CD4-positive, alpha-beta T cell (primary cell): ENCODE results near the gene ZNF614. TPM values are rescaled to one million over a fixed set of nuclear protein-coding genes. Genes with fewer than 3 reads are reported as not detected.

Experiments
- ATAC-seq: fragments of 200-7000 bp; cut with Tn5 transposase; one replicate; pipeline ENCODE4 v1.10.0; 2022; ENCODE audit warnings: mild to moderate bottlenecking; ENCODE audit not compliant: poor library complexity
- CTCF ChIA-PET: fragments of 350-600 bp; sonication (Branson Sonifier 250); formaldehyde crosslinking; loops from one replicate; lab custom pipeline; 2021; ENCODE audit warnings: antibody characterized with exemption, inconsistent platforms; lab: Charles Lee
- POLR2A ChIA-PET: fragments of 350-600 bp; sonication (Branson Sonifier 250); formaldehyde crosslinking; loops from one replicate; lab custom pipeline; 2021; ENCODE audit warnings: antibody characterized with exemption, inconsistent platforms; lab: Charles Lee
- DNase-seq, 14 experiments: peaks; one replicate each; pipeline ENCODE4 v3.0.0-alpha.2; 2013 to 2020; ENCODE audit warnings: mixed read lengths in 2 of 14
- H3K27ac ChIP-seq, 2 donors: one replicate each; pipeline versions ENCODE4 v1.5.1 to v1.7.0; 2013; ENCODE audit warnings: low read length in 2 of 2, low read depth in 1 of 2, mild to moderate bottlenecking in 1 of 2
- H3K27me3 ChIP-seq, 2 experiments: 1 replicate in 1 of 2; 2 replicates in 1 of 2; pipeline versions ENCODE4 v1.6.1 to v1.7.0; 2013; ENCODE audit warnings: low read length in 2 of 2, control low read depth in 1 of 2, mild to moderate bottlenecking in 1 of 2, moderate library complexity in 1 of 2; ENCODE audit not compliant: insufficient read depth in 2 of 2, control insufficient read depth in 1 of 2
- H3K36me3 ChIP-seq: one replicate; pipeline ENCODE4 v1.6.1; 2013; ENCODE audit warnings: low read length, control low read depth; ENCODE audit not compliant: insufficient read depth
- H3K4me1 ChIP-seq: one replicate; pipeline ENCODE4 v1.6.1; 2013; ENCODE audit warnings: low read length, control low read depth; ENCODE audit not compliant: insufficient read depth
- H3K4me3 ChIP-seq: one replicate; pipeline ENCODE4 v1.5.1; 2013; ENCODE audit warnings: mild to moderate bottlenecking, low read length, moderate library complexity
- H3K9me3 ChIP-seq, 2 experiments: 1 replicate in 1 of 2; 2 replicates in 1 of 2; pipeline versions ENCODE4 v1.6.1 to v1.7.0; 2013; ENCODE audit warnings: low read length in 2 of 2, mild to moderate bottlenecking in 2 of 2, control low read depth in 1 of 2, moderate library complexity in 1 of 2; ENCODE audit not compliant: control insufficient read depth in 1 of 2, insufficient read depth in 1 of 2
- H3K27ac Mint-ChIP-seq: one replicate; pipeline ENCODE4 v1.8.0; 2020; ENCODE audit warnings: mixed read lengths
- H3K27me3 Mint-ChIP-seq: one replicate; pipeline ENCODE4 v1.8.0; 2021; ENCODE audit warnings: mixed read lengths
- H3K36me3 Mint-ChIP-seq: one replicate; pipeline ENCODE4 v1.8.0; 2021; ENCODE audit warnings: low read depth, mixed read lengths
- H3K4me1 Mint-ChIP-seq: one replicate; pipeline ENCODE4 v1.8.0; 2021; ENCODE audit warnings: low read depth, mixed read lengths
- H3K4me3 Mint-ChIP-seq: one replicate; pipeline ENCODE4 v1.8.0; 2020; ENCODE audit warnings: mild to moderate bottlenecking, mixed read lengths
- H3K9me3 Mint-ChIP-seq: one replicate; pipeline ENCODE4 v1.8.0; 2020; ENCODE audit warnings: mixed read lengths
- intact Hi-C, 2 experiments: fragments of 100-400 bp; cut with DNase I in 1 of 2; cut with micrococcal nuclease in 1 of 2; formaldehyde crosslinking; loops; one replicate each; pipeline versions ENCODE4 v1.15.1 to v1.9.0; 2023 to 2025; cut with DNase I, micrococcal nuclease
- total RNA-seq, 174 experiments: library from RNA in 2 of 174; stranded (reverse) in 2 of 174; gene quantifications; one replicate each; pipeline ENCODE4 v1.2.3 and lab custom pipeline; 2021 to 2026
- TF ChIP-seq, protein P1 (sequence below): fragments of 200-600 bp; IDR thresholded peaks from one replicate; pipeline ENCODE4 v1.8.0; 2022; ENCODE audit warnings: antibody characterized with exemption, mild to moderate bottlenecking

Gene ZNF614
- total RNA-seq, 2 experiments from 2014 or later = 9.7 to 10.5 TPM

DNA sequence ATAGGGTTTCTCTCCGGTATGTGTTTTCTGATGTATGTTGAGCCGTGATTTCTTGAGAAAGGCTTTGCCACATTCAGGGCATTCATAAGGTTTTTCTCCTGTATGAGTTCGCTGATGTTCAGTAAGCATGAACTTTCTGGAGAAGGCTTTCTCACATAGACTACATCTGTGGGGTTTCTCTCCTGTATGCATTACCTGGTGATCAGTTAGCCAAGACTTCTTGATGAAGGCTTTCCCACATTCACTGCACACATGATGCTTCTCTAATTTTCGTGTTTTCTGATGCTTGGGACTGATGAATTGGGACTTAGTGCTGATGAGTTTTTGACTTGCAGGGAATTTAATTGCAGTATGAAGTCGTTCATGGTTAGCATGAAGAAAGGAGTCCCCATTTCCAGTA lies 62.6 kb downstream of the ZNF614 start:
- peaks cover 33% of the 10 kb centered on the region for H3K9me3 Mint-ChIP-seq
- ATAC-seq = no peak
- TF ChIP-seq, protein P1, sequence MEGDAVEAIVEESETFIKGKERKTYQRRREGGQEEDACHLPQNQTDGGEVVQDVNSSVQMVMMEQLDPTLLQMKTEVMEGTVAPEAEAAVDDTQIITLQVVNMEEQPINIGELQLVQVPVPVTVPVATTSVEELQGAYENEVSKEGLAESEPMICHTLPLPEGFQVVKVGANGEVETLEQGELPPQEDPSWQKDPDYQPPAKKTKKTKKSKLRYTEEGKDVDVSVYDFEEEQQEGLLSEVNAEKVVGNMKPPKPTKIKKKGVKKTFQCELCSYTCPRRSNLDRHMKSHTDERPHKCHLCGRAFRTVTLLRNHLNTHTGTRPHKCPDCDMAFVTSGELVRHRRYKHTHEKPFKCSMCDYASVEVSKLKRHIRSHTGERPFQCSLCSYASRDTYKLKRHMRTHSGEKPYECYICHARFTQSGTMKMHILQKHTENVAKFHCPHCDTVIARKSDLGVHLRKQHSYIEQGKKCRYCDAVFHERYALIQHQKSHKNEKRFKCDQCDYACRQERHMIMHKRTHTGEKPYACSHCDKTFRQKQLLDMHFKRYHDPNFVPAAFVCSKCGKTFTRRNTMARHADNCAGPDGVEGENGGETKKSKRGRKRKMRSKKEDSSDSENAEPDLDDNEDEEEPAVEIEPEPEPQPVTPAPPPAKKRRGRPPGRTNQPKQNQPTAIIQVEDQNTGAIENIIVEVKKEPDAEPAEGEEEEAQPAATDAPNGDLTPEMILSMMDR = no peak
- no peak for DNase-seq
- H3K36me3 Mint-ChIP-seq = peaks cover 95% of the 10 kb centered on the region
- H3K27ac Mint-ChIP-seq = no peak overlapping the region
- Histone ChIP-seq H3K27ac (no peak overlapping the region), H3K27me3 (no peaks in the 10 kb centered on the region), H3K4me3 (no peak overlapping the region), H3K36me3 (peaks cover 57% of the 10 kb centered on the region), H3K4me1 (no peaks in the 10 kb centered on the region), H3K9me3 (peaks cover 46 to 99% of the 10 kb centered on the region in 2 experiments)
- CTCF ChIA-PET = no interaction called here
- no peaks in the 10 kb centered on the region for H3K27me3 Mint-ChIP-seq
- no peak overlapping the region for H3K4me3 Mint-ChIP-seq
- no peaks in the 10 kb centered on the region for H3K4me1 Mint-ChIP-seq
- intact Hi-C loops = no loop called here
- POLR2A ChIA-PET = no interaction called here

Other genes starting within 250 kb of the ZNF614 start
- not detected for gene FPR3, start 233.2 kb downstream of the ZNF614 start, total RNA-seq
- gene ZNF577, start 140.4 kb downstream of the ZNF614 start, total RNA-seq = 10 to 100 TPM in 1 of 2 experiments, 1 to 10 TPM in 1; 8.0 to 10.3 TPM
- 10 to 100 TPM; 13.0 to 13.2 TPM for gene ZNF649, start 123.4 kb downstream of the ZNF614 start, total RNA-seq
- 1 to 10 TPM in 1 of 2 experiments, under 1 TPM in 1; 0.67 to 1.3 TPM for gene ZNF613, start 100.9 kb downstream of the ZNF614 start, total RNA-seq
- gene ZNF350, start 41.5 kb downstream of the ZNF614 start, total RNA-seq = 10 to 100 TPM; 37.6 to 39.2 TPM
- 1 to 10 TPM; 8.9 to 9.2 TPM for gene ZNF615, start 20.2 kb downstream of the ZNF614 start, total RNA-seq
- 10 to 100 TPM; 16.3 to 19.2 TPM for gene ZNF432, start 20.5 kb upstream of the ZNF614 start, total RNA-seq
- 10 to 100 TPM; 20.0 TPM for gene ZNF841, start 67.4 kb upstream of the ZNF614 start, total RNA-seq
- 1 to 10 TPM in 1 of 2 experiments, under 1 TPM in 1; 0.99 to 1.5 TPM for gene ZNF616, start 111.6 kb upstream of the ZNF614 start, total RNA-seq
- 10 to 100 TPM; 24.1 to 26.2 TPM for gene ZNF836, start 143.2 kb upstream of the ZNF614 start, total RNA-seq
- 100 to 1,000 TPM; 151 to 157 TPM for gene PPP2R1A, start 161.7 kb upstream of the ZNF614 start, total RNA-seq
- gene ZNF766, start 241.2 kb upstream of the ZNF614 start, total RNA-seq = 10 to 100 TPM; 39.3 to 43.2 TPM